T1000 (cell line): Measurements from ENCODE around the gene NEDD1.

Experiments used
- DNase-seq: peaks from one replicate; lab custom pipeline; 2025; ENCODE audit warnings: mixed read lengths; lab: John Stamatoyannopoulos, UW

The NEDD1 gene, protein sequence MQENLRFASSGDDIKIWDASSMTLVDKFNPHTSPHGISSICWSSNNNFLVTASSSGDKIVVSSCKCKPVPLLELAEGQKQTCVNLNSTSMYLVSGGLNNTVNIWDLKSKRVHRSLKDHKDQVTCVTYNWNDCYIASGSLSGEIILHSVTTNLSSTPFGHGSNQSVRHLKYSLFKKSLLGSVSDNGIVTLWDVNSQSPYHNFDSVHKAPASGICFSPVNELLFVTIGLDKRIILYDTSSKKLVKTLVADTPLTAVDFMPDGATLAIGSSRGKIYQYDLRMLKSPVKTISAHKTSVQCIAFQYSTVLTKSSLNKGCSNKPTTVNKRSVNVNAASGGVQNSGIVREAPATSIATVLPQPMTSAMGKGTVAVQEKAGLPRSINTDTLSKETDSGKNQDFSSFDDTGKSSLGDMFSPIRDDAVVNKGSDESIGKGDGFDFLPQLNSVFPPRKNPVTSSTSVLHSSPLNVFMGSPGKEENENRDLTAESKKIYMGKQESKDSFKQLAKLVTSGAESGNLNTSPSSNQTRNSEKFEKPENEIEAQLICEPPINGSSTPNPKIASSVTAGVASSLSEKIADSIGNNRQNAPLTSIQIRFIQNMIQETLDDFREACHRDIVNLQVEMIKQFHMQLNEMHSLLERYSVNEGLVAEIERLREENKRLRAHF

DNA sequence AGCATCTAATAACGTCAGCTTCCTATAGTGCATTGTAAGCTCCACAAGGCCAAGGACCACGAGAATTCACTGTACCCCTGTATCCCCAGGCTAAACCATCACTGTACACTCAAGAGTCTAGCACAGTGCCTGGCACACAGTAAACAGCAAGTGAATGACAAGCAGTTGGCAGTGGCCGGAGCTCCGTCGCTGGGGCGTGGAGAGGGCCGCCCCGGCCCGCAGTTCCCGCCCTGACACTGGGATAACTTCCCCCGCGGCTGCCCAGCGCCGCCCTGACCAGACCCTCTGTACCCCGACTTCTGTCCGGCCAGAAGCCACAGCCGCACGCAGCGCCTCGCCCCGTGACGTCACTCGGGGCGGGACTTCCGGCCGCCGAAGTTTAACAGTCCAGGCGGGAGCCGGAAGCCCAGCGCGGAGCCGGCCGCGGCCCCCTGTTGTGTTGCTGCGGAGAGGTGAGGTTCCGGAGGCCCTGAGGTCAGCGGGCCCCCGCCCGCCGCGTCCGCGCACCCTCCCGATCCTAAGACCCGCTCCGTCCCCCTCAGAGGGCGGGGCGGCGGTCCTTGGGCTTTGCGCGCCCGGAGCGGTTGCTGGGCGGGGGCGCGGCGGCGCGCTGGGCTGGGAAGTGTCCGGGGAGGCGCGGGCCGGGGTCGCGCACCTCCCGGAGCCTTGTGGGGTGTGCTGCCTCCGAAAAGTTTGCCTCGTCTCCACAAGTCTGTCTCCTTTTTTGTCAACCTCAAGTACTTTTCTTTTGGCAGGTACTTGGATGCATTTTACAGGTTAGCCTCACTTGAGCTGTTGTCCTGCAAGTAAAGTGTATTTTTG, at the start of gene NEDD1:
NEDD1 (plus strand) TSS at position 409 of the 822 bp plus-strand sequence. CDS start 2,503 bp downstream, outside the sequence.
- DNase-seq: peak; percentile 94

DNA sequence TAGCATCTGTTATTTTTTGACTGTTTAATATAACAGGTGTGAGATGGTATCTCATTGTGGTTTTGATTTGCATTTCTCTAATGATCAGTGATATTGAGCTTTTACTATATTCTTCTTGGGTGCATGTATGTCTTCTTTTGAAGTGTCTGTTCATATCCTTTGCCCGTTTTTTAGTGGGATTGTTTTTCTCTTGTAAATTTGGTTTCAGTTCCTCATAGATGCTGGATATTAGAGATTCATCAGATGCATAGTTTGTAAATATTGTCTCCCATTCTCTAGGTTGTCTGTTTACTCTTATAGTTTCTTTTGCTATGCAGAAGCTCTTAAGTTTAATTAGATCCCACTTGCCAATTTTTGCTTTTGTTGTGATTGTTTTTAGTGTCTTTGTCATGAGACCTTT, 48.9 kb upstream of the NEDD1 start:
- DNase-seq: no peak

DNA sequence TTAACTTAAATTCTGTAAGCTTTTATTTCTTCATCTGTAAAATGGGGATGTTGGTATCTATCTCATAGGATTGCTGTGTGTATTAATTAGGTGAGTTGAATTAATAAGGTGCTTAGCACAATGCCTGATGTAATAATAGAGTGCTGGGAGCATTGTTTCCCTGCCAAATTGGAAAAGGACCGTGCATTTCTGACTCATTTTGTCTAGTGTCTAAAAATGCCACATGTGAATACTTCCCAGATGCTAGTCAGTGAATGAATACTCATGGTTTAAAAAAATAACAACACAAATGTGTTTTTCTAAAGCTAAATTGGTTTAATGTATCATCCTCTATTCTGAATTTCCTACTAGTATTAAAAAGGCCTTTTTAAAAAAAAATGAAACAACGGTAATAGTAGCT, 45.4 kb upstream of the NEDD1 start:
- DNase-seq: no peak

DNA sequence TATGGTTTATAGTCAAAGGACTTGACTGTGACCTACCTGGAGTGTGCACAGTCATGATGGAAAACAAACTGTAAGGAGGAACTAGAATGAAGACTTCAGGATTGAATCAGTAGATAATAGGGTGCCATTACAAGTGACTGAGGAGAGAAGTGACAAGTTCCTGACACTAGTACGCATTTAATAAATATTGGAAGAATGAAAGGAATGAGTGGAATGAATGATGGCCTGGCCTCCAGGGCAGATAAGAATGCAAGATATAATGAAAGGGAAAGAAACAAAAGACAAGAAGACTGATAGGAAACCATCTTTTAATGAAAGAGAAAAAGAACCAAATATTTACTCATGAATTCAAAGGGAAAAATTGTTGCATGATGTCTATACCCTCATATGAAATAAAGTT, 44.7 kb upstream of the NEDD1 start:
- no peak for DNase-seq

DNA sequence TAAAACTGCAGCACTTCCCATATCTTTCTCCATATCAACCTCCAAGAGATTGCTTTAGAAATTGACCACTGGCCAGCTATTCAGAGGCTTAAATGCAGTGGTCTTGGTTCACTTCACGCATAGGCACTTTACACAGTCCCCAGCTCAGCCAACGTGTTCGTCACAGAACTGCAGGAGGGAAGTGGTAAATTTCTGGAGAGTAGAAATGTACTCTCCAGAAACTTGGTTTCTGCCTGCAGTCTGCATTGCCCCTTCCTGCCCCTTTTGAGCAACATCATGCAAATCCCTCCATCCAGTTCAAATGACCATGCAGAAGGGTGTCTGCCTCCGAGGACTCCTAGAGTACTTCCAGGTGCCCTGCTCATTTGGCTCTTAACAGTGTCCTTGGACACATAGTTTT, 42.7 kb upstream of the NEDD1 start:
- no peak for DNase-seq

DNA sequence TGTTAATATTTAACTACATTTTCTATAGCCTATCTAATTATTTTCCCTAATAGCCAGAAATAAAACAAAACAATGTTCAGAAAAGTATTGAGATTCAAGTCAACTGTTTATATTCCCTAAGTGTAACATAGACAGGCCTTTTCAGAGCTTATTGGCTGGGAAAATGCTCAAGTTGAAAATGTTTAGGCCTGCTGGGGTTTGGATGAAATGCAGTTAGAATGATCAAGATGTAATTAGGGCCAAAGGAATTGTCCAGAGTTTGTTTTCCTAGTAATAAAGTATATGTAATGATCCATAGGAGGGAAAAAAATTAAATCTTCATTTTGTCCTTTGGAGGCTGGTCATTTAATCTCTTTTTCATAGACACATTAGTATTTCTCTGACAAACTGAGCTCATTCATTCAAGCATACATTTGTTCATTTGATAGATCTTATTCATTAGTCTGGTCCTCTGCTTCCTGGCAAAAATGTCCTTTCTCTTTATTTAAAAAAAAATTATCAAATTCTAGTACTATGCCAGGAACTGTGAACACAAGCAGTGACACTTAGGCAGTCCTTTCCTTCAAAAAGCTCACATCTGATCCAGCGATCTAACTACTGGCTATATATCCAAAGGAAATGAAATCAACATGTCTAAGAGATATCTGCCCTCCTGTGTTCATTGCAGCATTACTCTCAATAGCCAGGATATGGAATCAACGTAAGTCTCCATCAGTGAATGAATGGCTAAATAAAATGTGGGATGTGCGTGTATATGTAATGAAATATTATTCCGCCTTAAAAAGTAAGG, 40.1 kb upstream of the NEDD1 start:
- DNase-seq: no peak

DNA sequence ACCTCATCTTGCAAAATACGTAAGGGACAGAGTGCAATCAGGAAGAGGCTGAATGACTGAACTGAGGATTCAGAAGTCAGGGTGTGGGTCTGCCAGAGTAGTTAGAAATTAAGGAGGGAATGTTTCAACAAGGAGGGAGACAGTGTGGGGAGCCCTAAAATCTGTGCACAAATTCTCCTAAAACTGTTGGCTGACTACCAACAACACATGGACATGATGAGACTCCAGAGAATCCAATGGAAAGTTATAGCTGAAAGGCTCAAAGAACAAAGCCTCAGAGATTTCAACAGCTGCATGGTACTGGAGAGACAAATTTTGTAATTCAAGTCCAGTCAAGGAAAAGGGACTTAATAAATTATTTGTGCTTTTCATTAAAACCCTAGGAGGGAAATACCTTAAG, 36.1 kb upstream of the NEDD1 start:
- DNase-seq: no peak

DNA sequence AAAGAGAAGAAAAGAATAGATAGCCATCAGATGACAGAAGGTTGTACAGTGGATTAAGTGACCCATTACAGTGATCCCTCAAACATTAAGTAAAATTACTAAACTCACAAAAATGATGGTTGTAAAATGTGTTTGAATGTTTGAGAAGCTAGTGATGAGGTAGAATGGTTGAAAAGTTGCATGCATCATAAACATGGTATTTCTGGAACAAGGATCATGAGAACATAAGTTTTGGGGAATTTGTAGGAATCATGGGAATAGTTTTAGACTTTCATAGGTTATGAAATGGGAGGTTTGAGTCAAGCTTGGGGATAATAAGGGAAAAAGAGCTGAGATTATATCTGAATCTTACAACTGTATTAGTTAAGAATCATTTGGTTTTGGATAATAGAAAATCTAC, 34.1 kb upstream of the NEDD1 start:
- no peak for DNase-seq

DNA sequence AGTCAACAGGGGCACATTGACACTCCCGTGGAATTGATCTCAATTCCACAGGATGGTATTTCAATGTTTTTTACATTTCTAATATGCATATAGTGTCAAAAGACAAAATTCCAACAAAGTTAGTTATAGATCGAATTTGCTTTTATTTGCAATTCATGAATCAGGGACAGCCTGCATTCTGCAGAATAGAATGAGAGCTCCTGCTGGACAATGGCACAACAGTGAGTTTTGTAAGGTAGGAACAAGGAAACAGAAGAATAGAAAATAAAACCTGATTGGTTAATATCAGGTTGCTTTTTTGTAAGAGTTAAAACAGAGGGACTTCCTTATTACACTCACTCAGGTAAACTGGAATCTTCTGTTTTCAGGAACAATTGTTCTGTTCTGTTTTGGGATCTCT, 32.8 kb upstream of the NEDD1 start:
- no peak for DNase-seq

DNA sequence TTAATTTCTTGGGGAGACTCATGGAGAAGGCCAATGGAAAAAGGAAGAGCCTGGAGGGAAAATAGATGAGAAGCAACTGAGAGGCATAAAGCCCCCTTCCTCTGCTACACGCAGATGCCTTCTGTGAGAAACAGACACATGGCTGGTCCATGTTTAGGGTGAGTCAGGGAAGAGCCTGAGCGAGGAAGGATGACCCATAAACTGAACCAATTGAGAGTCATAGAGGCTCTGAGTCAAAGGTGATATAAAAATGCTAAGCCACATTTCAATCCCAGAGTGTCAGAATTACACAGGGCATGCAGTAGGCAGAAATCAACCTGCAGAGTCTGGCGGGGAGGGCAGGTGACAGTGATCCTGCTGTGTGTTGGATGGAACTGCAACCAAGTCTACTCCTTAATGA, 30.1 kb upstream of the NEDD1 start:
- no peak for DNase-seq

DNA sequence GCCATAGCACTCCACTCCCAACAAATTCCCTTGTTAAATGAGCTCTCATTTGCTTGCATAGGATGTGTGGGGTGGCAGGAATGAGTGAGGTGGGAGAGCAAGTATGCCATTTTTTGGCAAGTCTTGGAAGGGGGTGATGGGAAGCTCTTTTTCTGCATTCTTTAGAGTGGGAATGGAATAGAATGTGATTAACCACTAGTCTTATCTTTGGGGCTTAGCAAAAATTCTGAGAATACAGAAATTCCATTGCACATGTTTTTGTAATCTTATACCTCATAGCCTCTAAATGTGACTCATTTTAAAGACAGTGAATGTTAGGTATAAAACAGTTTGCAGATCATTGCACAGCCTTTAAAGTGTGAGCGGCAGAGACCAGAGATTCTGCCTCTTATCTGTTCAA, 28.4 kb upstream of the NEDD1 start:
- DNase-seq: no peak

DNA sequence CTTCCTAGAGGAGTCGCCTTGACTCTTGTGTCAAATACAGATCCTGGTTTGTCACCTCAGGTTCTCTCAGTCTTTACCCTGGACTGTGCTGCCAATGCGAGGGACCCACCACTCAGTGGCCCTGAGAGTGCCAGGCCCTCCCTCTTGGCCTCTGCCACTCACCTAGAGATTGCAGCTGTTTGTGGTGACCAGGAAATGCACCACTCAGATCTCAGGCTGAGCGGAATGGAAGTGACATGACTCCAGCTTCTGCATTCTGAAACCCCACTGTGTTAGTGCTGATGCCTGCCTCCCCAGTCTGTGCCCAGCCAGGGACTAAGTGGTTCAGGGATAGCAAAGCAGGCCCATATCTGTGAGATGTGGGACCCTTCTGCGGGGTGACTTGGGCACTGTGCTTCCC, 27.8 kb upstream of the NEDD1 start:
- no peak for DNase-seq

DNA sequence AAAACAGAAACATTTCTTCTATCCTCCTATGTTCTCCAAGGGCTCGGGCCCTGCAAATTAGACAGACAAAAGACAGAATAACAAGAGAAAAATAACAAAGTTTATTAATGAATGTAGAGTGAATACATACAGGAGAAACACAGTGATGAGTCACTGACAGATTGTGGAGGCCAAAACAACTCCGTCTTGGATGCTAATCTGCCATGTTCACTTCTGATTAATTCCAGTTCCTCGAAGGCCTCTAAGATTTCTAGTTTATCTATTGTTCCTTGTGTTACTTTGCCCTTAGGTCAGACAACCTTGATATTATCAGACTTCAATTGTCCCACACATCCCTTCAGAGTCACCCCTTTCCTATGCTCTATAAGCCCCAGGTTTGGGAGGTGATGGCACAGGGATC, 26.8 kb upstream of the NEDD1 start:
- no peak for DNase-seq

DNA sequence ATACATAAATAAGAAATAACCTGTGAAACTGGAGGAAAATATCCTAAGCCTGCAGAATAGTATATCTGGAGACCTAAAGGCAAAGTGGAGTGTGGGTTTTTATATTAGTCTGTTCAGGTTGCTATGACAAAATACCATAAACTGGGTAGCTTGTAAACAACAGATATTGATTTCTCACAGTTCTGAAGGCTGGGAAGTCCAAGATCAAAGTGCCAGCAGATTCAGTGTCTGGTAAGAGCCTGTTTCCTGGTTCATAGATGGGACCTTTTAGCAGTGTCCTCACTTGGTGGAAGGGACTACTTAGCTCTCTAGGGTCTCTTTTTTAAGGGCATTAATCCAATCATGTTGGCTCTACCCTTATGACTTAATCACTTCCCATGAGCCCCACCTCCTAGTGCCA, 25.4 kb upstream of the NEDD1 start:
- DNase-seq: no peak

DNA sequence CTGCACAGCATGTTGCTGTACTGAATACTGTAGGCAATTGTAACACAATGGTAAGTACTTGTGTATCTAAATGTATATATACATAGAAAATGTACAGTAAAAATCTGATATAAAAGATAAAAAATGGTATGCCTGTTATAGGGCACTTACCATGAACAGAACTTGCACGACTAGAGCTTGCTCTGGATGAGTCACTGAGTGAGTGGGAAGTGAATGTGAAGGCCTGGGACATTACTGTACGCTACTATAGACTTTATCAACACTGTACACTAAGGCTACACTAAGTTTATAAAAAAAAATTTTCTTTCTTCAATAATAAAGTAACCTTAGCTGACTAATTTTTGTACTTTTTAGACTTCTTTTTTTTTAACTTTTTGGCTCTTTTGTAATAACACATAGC, 24.2 kb upstream of the NEDD1 start:
- no peak for DNase-seq

DNA sequence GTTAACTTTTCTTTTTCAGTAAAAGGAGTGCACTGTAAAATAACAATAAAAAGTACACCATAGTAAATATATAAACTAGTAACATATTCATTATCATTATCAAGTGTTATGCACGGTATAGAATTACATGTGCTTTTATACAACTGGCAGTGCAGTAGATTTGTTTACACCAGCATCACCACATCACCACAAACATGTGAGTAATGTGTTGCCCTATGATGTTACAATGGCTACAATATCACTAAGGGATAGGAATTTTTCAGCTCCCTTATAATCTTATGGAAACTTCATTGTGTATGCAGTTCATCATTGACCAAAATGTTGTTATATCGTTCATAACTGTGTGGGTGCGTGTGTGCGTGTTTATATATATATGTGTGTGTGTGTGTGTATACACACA, 23.5 kb upstream of the NEDD1 start:
- DNase-seq: no peak

DNA sequence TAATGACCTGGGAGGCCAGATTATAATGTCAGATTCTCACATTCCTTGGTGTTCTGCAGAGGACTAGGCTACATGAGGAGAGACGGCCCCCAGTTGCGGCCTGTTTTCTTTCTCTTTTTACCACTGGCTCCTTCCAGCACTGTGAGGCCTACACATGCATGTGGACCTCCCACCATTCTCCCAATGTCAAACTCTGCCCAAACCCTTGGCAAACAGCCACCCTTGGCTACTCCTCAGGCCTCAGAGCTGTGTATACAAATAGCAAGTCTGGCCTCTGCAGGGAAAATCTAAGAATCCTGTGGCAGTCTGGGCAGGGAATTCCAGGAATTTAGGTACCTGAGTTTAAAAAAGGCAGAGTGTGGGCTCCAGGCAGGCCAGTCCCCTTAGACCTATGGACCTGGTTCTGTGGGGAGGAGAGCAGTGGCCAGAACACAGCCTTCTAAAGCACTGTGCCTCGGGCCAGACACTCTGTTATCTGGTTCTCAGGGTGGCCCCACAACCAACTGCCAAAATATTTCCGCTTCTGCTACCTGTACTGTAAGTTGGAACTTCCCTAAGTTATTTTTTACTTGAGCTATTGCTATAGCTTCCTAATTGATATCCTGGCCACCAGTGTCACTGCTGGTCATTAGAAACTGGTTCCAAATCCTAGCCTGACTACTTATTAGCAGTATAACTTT, 19.9 kb upstream of the NEDD1 start:
- DNase-seq: no peak

DNA sequence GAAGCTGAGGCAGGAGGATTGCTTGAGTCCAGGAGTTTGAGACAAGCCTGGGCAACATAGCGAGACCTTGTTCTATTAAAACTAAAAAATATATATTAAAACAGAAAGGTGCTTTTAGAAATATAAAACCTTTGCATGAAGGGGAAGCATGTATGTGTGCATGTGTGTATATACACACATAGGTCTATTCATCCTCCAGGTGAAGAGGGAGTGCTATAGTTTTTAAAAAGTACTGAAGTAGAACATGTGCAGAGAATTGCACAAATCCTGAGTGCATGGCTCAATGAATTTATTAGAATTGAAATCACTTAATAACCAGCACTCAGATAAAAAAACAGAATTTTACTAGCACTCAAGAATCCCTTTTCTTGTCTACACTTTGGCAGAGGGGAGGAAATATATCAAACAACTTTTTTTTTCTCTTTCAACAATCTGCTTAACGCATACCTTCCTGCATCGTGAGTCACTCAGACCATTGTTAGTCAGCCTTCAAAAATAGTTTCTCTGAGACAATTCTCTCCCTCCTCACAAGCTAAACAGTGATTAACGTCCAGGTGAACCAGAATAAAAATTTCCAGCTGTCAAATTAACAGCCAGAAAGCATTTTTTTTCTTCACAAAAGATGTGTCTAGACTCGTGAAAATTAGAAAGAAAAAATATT, 17.7 kb upstream of the NEDD1 start:
- no peak for DNase-seq

DNA sequence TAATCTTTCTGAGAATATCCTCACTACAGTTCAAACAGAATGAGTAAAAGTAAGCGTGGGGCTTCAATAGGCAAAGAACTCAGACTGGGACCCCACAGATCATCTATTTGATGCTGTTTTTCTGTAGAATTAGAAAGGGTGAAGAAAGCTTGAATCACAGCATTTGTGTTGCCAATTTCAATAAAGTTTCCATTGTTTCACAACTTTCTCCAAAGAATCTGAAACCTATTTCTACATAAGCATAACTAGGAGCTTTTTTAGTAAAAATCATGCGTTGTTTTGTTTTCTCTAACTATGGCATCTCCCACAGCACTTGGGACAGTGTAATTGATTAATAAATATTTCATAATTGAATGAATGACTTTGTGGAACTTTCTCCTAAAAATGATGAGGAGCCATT, 16.7 kb upstream of the NEDD1 start:
- no peak for DNase-seq

DNA sequence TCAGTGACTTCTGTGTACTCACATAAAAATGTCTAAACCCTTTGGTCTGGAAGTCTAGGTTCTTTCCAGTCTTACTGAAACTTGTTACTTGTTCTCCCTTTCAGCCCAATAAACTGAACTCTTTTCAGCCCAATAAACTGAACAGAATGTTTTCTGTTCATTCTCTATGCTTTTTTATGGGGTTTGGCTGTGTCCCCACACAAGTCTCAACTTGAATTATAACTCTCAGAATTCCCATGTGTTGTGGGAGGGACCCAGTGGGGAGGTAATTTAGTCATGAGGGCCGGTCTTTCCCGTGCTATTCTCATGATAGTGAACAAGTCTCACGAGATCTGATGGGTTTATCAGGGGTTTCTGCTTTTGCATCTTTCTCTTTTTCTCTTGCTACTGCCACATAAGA, 15.0 kb upstream of the NEDD1 start:
- DNase-seq: no peak

DNA sequence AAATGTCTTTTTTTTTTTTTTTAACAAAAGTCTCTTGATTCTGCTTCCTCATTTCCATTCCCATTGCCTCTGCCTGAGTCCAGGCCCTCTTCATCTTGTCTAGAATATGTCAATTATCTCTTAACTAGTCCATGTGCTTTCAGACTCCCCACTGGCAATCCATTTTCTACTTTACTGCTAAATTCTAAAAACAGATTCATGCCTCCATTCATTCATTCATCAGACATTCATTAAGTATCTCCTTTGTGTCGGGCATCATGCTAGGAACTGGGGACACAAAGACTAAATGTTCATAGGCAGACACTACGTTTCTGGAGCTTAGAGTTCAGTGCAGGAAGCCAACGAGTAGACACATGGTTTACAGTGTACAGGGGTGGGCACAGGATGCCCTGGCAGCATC, 9.6 kb upstream of the NEDD1 start:
- no peak for DNase-seq
